ENCODE data around the gene TRPT1. TPM values are rescaled to one million over a fixed set of nuclear protein-coding genes. Genes with fewer than 3 reads are reported as not detected.

The TRPT1 gene
- total RNA-seq, 1 donor from 2014 or later, result 27.7 TPM

DNA sequence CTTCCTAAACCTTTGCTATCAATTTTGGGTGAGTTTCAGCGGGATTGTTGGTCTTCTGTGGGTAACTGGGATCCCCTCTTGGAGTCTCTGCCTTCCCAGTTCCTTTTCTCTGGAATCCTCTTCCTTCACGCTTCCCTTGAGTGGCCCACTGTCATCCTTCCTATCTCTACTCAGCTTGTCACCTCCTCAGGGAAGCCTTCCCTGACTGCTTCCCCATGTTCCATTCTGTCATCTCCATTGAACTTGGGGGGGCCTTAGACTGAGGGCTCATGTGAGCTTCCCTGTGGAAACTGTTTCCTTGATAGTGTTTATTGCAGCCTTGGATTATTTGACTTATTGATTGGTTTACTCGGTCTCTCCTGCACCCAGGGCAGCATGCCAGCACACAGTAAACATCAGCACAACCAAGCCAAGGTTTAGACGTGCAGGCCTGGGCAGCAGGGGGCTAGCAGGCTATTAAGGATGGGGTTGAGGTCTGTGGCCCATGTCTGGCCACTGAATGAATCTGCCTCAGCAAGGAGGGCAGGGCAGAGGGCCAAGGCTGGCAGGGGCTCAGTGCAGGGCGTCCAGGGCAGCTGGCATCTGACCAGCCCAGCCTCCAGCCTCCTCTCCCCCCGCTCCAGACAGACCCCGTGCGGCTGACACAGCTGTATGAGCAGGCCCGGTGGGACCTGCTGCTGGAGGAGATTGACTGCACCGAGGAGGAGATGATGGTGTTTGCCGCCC, 7.2 kb downstream of the TRPT1 start:
- no peak overlapping the region for H3K27ac ChIP-seq
- intact Hi-C loops (cut with DNase I), result no loop called here
- no peaks in the 10 kb centered on the region for H3K9me3 ChIP-seq
- H3K36me3 ChIP-seq, result no peaks in the 10 kb centered on the region
- DNase-seq (ENCODE audit: extremely low spot score in 2 of 2), result no peak
- H3K4me3 ChIP-seq, result no peak overlapping the region
- H3K4me1 ChIP-seq, result peaks cover 10% of the 10 kb centered on the region
- TF ChIP-seq POLR2A (IDR thresholded peaks at IDR 0.05), result no peak
- no peak for TF ChIP-seq POLR2AphosphoS5 (IDR thresholded peaks at IDR 0.05; ENCODE audit: insufficient read depth in 1 of 2, low read depth in 1 of 2)
- TF ChIP-seq, protein P1, sequence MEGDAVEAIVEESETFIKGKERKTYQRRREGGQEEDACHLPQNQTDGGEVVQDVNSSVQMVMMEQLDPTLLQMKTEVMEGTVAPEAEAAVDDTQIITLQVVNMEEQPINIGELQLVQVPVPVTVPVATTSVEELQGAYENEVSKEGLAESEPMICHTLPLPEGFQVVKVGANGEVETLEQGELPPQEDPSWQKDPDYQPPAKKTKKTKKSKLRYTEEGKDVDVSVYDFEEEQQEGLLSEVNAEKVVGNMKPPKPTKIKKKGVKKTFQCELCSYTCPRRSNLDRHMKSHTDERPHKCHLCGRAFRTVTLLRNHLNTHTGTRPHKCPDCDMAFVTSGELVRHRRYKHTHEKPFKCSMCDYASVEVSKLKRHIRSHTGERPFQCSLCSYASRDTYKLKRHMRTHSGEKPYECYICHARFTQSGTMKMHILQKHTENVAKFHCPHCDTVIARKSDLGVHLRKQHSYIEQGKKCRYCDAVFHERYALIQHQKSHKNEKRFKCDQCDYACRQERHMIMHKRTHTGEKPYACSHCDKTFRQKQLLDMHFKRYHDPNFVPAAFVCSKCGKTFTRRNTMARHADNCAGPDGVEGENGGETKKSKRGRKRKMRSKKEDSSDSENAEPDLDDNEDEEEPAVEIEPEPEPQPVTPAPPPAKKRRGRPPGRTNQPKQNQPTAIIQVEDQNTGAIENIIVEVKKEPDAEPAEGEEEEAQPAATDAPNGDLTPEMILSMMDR (IDR thresholded peaks at IDR 0.05), result no peak
- H3K27me3 ChIP-seq, result no peaks in the 10 kb centered on the region

DNA sequence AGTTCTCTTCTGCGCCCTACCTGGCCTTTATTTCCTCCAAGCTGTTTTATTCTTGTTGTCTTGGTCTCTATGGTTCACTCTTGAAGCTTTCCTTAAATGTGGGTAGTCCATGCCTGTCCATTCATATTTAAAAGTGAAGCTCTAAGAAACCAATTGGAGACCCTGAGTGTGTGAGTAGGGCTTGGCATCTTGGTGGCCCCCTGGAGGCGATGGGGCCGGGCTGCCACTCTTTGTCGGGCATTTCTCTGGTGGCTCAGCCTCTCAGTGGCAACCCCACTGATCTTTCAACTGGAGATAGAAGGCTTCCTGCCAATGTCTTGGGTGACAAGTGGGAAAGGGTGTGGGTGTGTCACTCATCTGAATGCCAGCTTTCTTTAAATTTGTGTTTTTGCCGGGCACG, 9.1 kb downstream of the TRPT1 start:
- Histone ChIP-seq H3K27me3 (no peaks in the 10 kb centered on the region), H3K4me1 (no peaks in the 10 kb centered on the region), H3K27ac (no peak overlapping the region), H3K9me3 (no peaks in the 10 kb centered on the region), H3K4me3 (no peak overlapping the region), H3K36me3 (no peaks in the 10 kb centered on the region)
- no peak for TF ChIP-seq POLR2A (IDR thresholded peaks at IDR 0.05)
- TF ChIP-seq, protein P1 (IDR thresholded peaks at IDR 0.05), result no peak
- no peak for TF ChIP-seq POLR2AphosphoS5 (IDR thresholded peaks at IDR 0.05; ENCODE audit: insufficient read depth in 1 of 2, low read depth in 1 of 2)
- intact Hi-C loops (cut with DNase I), result no loop called here
- DNase-seq (ENCODE audit: extremely low spot score in 2 of 2), result no peak

DNA sequence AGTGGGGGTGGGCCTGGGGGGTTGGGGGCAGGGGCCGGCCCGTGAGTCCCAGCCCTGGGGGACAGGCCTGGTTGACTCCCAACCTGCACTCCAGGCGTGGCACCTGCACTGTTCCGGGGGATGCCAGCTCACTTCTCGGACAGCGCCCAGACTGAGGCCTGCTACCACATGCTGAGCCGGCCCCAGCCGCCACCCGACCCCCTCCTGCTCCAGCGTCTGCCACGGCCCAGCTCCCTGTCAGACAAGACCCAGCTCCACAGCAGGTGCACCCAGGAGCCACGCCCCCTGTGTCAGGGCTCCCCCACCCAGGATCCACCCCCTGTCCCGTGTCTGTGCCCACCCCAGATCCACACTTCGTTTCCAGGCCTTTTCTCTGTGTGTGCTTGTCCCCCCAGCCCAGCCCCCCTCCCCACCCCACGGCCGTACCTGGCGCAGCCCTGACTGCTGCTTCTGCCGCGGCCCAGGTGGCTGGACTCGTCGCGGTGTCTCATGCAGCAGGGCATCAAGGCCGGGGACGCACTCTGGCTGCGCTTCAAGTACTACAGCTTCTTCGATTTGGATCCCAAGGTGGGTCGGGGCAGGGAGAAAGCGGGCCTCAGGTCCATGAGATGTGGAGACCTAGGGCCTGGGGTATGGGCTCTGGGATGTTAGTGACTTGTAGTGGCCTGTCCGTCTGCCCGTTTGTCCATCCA, 14.7 kb downstream of the TRPT1 start:
- Histone ChIP-seq H3K4me1 (peaks cover 16% of the 10 kb centered on the region), H3K36me3 (no peaks in the 10 kb centered on the region), H3K27me3 (no peaks in the 10 kb centered on the region), H3K9me3 (no peaks in the 10 kb centered on the region), H3K4me3 (no peak overlapping the region), H3K27ac (no peak overlapping the region)
- TF ChIP-seq POLR2AphosphoS5 (IDR thresholded peaks at IDR 0.05; ENCODE audit: insufficient read depth in 1 of 2, low read depth in 1 of 2), result no peak
- intact Hi-C loops (cut with DNase I), result no loop called here
- DNase-seq (ENCODE audit: extremely low spot score in 2 of 2), result no peak

DNA sequence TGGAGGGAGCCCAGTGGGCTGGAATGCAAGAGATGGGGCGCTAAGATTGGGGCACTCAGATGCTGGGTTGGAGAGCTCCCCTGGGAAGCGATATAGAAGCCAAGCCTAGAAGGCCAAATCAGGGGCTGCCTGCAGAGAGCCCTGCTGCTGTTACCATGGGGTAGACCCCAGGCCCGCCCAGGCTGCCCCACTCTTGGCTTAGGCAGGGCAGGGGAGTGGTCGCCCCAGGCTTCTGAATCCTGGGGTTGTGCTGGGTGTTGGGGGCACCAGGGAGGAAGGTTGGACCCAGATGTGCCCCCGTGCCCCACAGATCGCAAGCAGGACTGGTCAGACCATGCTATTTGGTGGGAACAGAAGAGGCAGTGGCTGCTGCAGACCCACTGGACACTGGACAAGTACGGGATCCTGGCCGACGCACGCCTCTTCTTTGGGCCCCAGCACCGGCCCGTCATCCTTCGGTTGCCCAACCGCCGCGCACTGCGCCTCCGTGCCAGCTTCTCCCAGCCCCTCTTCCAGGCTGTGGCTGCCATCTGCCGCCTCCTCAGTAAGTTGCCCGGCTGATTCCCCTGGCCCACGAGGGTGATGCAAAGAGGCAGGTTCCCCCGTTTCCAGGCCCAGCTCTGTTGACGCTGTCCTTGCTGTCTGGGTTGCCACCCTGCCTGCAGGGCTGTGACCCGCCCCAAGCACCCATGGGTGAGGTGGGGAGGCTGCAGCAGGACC, 15.5 kb downstream of the TRPT1 start:
- TF ChIP-seq POLR2AphosphoS5 (IDR thresholded peaks at IDR 0.05; ENCODE audit: insufficient read depth in 1 of 2, low read depth in 1 of 2) (no peak), POLR2A (IDR thresholded peaks at IDR 0.05) (no peak)
- TF ChIP-seq, protein P1 (IDR thresholded peaks at IDR 0.05), result no peak
- Histone ChIP-seq H3K27ac (no peak overlapping the region), H3K9me3 (no peaks in the 10 kb centered on the region), H3K4me3 (no peak overlapping the region), H3K4me1 (peaks cover 16% of the 10 kb centered on the region), H3K27me3 (no peaks in the 10 kb centered on the region), H3K36me3 (no peaks in the 10 kb centered on the region)
- DNase-seq (ENCODE audit: extremely low spot score in 2 of 2), result no peak
- intact Hi-C loops (cut with DNase I), result no loop called here

DNA sequence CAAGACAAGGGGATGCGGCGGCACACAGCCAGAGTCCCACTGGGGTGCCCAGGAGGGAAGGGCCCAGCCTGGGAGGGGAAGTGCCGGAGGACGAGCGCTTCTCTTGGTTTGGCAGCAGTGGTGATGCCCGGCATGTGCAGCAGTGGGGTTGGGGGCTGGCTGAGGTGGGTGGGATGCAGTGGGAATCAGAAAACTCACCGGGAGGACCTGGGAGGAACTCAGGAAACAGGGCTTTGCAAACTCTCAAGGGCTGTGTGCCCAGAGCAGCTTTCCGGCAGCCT, 16.5 kb downstream of the TRPT1 start:
- TF ChIP-seq, protein P1 (IDR thresholded peaks at IDR 0.05), result no peak
- no peak for TF ChIP-seq POLR2AphosphoS5 (IDR thresholded peaks at IDR 0.05; ENCODE audit: insufficient read depth in 1 of 2, low read depth in 1 of 2)
- no peak for TF ChIP-seq POLR2A (IDR thresholded peaks at IDR 0.05)
- H3K9me3 ChIP-seq, result no peaks in the 10 kb centered on the region
- no peak overlapping the region for H3K4me3 ChIP-seq
- H3K27ac ChIP-seq, result no peak overlapping the region
- no peaks in the 10 kb centered on the region for H3K27me3 ChIP-seq
- DNase-seq (ENCODE audit: extremely low spot score in 2 of 2), result no peak
- no peaks in the 10 kb centered on the region for H3K36me3 ChIP-seq
- intact Hi-C loops (cut with DNase I), result loop anchor here (5.0 kb wide), 1 partner anchor 88 kb away; no protein-coding TSS in a partner anchor
- peaks cover 21% of the 10 kb centered on the region for H3K4me1 ChIP-seq
